Measurements from ENCODE around the gene MED13L.
A peak's percentile ranks its signal among the peaks of the same experiment; 100 is the strongest.

MED13L gene

GRCh38 chr12:116068853-116069252 lies 208.6 kb downstream of the MED13L start:
- TF ChIP-seq CTCF (IDR thresholded peaks at IDR 0.05): no peak

DNA sequence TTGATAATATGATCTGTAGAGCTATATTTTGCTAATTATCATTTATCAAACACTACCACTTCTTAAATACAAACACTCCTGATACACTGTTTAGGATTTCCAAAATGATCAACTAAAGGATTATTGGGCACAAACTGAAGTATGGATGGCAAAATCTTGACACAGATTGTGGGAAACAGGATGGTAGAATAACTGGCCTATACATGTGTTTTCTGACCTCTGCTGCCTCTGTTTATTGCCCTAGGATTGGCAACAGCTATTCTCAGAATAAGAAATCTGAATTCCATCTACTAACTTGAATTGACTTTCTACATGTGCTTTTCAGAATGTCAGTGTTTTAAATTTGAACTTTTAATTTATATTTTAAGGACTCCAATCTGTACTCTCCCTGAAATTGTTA lies 209.1 kb downstream of the MED13L start:
- TF ChIP-seq CTCF (IDR thresholded peaks at IDR 0.05): no peak

GRCh38 chr12:116067892-116068291 lies 209.6 kb downstream of the MED13L start:
- TF ChIP-seq CTCF (IDR thresholded peaks at IDR 0.05): no peak

DNA sequence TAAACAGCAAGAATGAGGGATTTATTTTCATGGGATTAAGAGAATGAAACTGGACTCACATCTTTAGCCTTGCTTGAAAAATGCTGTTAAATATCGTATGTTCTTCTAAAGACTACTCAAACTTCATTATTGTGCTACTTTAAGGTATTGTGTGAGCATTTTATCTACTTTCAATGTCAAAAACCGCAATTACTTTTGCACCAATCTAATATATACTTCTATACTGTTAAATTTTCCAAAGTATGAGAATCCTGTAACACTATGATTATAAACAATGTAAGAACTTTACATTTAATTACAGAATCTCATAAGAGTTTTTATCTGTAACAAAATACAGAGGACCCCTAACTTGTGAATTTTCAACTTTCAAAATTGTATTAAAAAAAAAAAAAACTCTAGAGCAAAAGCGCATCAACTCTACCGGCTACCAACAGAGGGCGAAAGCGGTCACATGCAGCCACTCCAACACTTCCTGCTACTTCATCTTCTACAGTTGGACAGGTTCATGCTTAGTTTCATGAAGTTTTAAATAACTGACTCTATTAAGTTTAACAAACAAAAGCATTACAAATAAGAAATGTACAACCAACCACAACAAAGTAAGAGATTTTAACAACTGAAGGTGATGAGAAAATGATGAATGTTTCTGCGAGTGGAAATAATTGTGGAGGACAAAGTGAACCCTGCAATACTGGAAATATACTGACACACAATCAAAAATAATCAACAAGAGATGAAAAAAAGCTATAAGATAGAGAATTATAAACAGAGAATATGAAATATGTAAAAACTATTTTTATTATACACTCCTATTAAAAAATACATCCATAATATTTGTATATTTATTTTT lies 210.9 kb downstream of the MED13L start:
- peak; percentile 70 for TF ChIP-seq CTCF (IDR thresholded peaks at IDR 0.05)

GRCh38 chr12:116065606-116066005 lies 211.9 kb downstream of the MED13L start:
- no peak for TF ChIP-seq CTCF (IDR thresholded peaks at IDR 0.05)

GRCh38 chr12:116064493-116064892 lies 213.0 kb downstream of the MED13L start:
- TF ChIP-seq CTCF (IDR thresholded peaks at IDR 0.05): no peak

GRCh38 chr12:116062698-116063097 lies 214.8 kb downstream of the MED13L start:
- TF ChIP-seq CTCF (IDR thresholded peaks at IDR 0.05): no peak
